GM12875 (cell line): ENCODE measurements around the gene AMBN.

ENCODE experiments used
- H3K4me3 ChIP-seq: one replicate; pipeline ENCODE4 v1.5.1; 2011; ENCODE audit warnings: low read depth, low read length, control low read depth
- TF ChIP-seq, protein P1 (sequence below): IDR thresholded peaks from 2 replicates; pipeline ENCODE4 v1.5.1; 2011; ENCODE audit warnings: low read depth, mild to moderate bottlenecking, control low read depth, inconsistent platforms, low read length, moderate library complexity, borderline replicate concordance; ENCODE audit not compliant: insufficient read depth

AMBN gene

DNA sequence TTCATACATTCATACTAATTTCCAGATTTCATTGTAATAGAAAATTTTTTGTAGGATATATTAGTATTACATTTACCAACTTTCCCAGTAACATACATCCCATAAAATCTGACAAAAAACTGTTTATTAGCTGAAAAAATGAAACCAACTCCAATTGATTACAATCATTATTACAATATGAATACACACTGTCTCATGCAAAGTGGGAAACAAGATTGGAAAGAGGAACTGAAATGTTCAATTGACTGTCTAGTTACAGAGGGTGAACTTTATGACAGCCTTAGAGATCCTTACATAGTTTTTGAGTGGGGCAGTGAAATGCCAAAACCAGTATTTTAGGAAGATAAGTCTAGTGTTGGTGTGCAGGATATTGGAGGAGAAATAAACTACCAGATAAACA, 2.3 kb upstream of the AMBN start:
- TF ChIP-seq, protein P1, sequence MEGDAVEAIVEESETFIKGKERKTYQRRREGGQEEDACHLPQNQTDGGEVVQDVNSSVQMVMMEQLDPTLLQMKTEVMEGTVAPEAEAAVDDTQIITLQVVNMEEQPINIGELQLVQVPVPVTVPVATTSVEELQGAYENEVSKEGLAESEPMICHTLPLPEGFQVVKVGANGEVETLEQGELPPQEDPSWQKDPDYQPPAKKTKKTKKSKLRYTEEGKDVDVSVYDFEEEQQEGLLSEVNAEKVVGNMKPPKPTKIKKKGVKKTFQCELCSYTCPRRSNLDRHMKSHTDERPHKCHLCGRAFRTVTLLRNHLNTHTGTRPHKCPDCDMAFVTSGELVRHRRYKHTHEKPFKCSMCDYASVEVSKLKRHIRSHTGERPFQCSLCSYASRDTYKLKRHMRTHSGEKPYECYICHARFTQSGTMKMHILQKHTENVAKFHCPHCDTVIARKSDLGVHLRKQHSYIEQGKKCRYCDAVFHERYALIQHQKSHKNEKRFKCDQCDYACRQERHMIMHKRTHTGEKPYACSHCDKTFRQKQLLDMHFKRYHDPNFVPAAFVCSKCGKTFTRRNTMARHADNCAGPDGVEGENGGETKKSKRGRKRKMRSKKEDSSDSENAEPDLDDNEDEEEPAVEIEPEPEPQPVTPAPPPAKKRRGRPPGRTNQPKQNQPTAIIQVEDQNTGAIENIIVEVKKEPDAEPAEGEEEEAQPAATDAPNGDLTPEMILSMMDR = no peak
- H3K4me3 ChIP-seq = no peak overlapping the region

DNA sequence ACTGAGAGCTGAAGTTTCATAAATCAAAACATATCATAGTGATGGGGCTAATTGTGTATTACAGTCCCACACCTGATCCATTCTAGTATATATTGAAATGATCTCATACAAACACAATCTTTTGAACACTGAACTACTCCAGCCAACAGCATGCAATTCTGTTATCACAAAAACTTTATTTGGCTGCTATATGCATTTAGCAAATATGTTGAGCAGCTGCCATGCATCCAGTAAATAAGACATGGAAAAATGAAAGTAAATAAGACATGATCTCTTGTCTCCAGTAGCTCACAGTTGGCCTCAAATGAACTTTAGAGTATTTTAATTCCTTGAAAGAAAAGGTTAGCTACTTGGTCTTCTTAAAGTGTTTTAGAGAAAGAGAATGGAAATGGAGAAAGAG, 2.1 kb downstream of the AMBN start:
- TF ChIP-seq, protein P1 = no peak
- H3K4me3 ChIP-seq = no peak overlapping the region

DNA sequence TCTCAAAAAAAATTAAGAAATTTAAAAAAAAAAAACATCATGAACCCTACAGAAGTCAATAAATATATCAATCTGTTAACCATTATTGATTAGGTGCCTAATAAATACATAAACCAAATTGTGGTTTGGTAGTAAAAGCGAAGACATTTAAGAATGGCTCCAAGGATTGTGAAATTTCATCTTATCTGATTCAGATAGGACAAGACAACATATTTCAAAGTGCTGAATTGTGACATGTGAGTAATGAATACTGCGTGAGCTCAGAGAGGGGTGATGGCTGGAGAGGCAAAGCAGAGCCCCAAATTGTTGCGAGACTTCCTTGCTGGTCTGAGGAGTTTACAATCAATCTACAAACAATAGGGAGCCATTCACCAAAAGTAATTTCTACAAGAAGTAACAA, 8.2 kb downstream of the AMBN start:
- TF ChIP-seq, protein P1 = no peak

DNA sequence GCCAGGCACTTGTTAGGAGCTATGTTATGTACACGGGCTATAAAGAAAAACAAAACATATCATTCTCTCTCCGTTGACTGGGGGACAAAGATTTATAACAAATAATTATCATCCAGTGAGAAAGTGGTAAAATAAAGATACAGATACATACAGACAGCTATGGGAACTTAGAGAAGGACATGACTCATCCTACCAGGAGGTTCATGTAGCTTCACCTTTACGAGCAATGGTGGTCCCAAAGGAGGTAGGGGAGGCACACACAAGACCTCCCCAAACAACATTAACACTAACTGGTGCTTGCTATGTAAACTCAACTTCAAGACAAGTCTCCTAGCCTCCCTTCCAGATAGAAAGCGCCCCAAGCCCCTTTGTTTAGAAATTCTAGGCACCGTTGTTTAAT, 8.9 kb downstream of the AMBN start:
- H3K4me3 ChIP-seq = no peak overlapping the region
- TF ChIP-seq, protein P1 = no peak

More for the DNA sequence above, 8.2 kb downstream of the AMBN start:
- no peak overlapping the region for H3K4me3 ChIP-seq

DNA sequence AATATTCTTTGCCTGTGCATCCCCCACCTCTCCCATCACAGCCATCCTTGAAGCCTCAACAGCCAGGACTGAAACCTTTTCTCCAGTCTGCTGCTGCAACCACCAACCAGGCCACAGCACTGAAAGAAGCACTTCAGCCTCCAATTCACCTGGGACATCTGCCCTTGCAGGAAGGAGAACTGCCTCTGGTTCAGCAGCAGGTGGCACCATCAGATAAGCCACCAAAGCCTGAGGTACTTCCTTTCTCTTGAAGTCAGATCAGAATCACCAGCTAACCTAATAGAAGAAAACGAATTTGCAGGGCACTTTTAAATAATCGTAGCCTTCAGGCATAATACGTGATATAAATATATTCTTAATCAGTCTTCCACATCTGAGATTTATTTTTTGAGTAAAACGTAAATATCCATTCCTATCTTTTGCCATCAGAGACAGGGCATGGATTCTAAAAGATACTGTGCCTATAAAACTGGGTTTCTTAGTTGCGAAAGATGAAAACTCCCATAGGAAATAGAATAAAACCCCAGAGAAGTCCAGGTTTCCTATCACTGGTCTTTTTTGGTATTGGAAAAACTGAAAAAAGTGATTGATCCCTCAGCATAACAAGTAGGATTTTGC, 9.5 kb downstream of the AMBN start:
- TF ChIP-seq, protein P1 = peak; percentile 79
- no peak overlapping the region for H3K4me3 ChIP-seq

DNA sequence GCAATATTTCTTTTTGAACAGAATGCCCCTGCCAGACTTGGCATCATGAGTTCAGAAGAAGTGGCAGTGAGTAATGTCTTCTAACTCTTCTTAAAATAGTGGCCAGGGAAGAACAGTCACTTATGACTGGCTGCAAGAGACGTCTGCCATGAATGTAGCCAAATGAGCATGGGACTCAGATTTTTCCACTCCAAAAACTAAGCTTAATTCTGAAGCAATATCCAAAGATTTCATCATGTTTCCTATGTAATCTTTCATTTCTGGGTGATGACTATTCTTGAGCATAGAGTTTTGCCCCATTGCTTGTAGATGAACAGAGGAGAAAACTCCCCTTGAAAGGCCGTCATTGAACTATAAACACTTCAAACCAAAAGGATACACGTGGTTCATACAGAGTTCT, 11.8 kb downstream of the AMBN start:
- H3K4me3 ChIP-seq = no peak overlapping the region
- TF ChIP-seq, protein P1 = no peak

DNA sequence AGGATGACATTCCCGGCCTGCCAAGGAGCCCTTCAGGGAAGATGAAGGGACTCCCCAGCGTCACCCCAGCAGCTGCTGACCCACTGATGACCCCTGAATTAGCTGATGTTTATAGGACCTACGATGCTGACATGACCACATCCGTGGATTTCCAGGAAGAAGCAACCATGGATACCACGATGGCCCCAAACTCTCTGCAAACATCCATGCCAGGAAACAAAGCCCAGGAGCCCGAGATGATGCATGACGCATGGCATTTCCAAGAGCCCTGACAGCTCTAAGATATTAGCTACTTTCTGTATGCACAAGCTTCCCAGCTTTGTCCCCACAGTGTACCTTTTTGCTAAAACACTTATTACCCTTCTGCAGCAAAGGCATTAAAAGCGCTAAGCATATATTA, 14.4 kb downstream of the AMBN start:
- TF ChIP-seq, protein P1 = no peak
- no peak overlapping the region for H3K4me3 ChIP-seq
